Vagina (tissue), 2 donors: ENCODE results near the gene OR2T12.

Source experiments
- POLR2A ChIP-seq, 2 donors: fragments of 450-650 bp; IDR thresholded peaks; one replicate each; pipeline ENCODE4 v1.6.1; 2017; ENCODE audit warnings: antibody characterized with exemption in 2 of 2, mild to moderate bottlenecking in 2 of 2, moderate library complexity in 2 of 2
- POLR2AphosphoS5 ChIP-seq, 2 donors: sonication (generic); formaldehyde crosslinking; IDR thresholded peaks; one replicate each; pipeline ENCODE4 v1.9.0; 2017; ENCODE audit warnings: antibody characterized with exemption in 2 of 2, mild to moderate bottlenecking in 2 of 2, low read depth in 1 of 2; ENCODE audit not compliant: insufficient read depth in 1 of 2
- TF ChIP-seq, protein P1 (sequence below), 3 experiments: fragments of 450-650 bp in 2 of 3; fragments of 200-600 bp in 1 of 3; sonication (generic) in 1 of 3; IDR thresholded peaks; one replicate each; pipeline ENCODE4 v1.5.1; 2017 to 2019; ENCODE audit warnings: antibody characterized with exemption in 3 of 3, mild to moderate bottlenecking in 2 of 3, moderate library complexity in 2 of 3

- TF ChIP-seq, protein P1, sequence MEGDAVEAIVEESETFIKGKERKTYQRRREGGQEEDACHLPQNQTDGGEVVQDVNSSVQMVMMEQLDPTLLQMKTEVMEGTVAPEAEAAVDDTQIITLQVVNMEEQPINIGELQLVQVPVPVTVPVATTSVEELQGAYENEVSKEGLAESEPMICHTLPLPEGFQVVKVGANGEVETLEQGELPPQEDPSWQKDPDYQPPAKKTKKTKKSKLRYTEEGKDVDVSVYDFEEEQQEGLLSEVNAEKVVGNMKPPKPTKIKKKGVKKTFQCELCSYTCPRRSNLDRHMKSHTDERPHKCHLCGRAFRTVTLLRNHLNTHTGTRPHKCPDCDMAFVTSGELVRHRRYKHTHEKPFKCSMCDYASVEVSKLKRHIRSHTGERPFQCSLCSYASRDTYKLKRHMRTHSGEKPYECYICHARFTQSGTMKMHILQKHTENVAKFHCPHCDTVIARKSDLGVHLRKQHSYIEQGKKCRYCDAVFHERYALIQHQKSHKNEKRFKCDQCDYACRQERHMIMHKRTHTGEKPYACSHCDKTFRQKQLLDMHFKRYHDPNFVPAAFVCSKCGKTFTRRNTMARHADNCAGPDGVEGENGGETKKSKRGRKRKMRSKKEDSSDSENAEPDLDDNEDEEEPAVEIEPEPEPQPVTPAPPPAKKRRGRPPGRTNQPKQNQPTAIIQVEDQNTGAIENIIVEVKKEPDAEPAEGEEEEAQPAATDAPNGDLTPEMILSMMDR (IDR thresholded peaks at IDR 0.05) = no peak
- TF ChIP-seq POLR2AphosphoS5 (IDR thresholded peaks at IDR 0.05; ENCODE audit: insufficient read depth in 1 of 2, low read depth in 1 of 2) = no peak
- no peak for TF ChIP-seq POLR2A (IDR thresholded peaks at IDR 0.05)
These were observed 2.9 kb upstream of the OR2T12 start for GRCh38 chr1:248306103-248306502.
